Purkinje cell (primary cell): ENCODE results near the gene RADIL. TPM values are rescaled to one million over a fixed set of nuclear protein-coding genes. Genes with fewer than 3 reads are reported as not detected.

ENCODE experiments used
- polyA plus RNA-seq: library from polyadenylated mRNA; unstranded; fragments of >200 nt; fragmentation: Nextera tagmentation; gene quantifications from 2 replicates; pipeline ENCODE4 v1.2.1, GENCODE V29; 2014

The RADIL gene
- 0.32 and 0.52 TPM in 2 replicates for polyA plus RNA-seq

DNA sequence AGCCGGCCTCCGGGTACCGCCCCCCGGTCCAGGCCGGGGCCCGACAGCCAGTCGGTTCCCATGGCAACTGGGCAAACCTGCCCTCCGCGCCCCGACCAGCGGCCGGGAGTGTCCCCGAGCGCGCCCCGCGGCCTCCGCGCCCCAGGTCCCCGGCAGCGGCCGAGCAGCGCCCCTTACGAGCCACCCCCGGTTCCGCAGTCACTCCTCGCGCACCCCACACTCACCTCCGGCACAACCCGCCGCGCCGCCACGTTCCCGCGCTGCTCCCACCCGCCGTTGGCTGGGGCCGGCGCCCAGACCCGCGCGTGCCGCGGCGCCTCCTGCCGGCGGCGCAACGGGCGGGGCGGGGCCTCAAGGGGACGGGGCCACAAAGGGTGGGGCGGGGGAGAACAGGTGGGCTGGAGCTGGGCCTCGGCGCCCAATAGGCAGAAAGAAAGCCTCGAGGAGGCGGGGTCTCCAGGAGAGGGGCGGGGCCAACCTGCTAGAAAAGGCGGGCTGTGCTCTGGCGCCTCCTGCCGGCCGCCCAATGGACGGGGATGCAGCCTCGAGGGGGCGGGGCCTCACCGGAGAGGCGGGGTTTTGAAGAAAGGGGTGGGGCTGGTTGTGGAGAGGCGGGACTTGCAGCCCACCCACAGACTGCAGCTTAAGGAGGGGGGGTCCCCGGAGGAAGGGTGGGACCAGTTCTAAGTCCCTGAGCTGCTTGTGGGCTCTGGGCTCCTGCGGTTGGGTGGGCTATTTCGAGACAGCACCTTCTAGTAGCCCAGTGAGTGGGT, at the start of gene RADIL:
RADIL (minus strand) TSS at position 345 of the 773 bp plus-strand sequence. CDS start 5,577 bp downstream, outside the sequence.

GRCh38 chr7:4861673-4862072, 21.8 kb downstream of the RADIL start, which contains the start of gene PAPOLB:
TSS of gene PAPOLB (minus strand) at chr7:4862030. CDS start at chr7:4861810, 220 bp downstream.

DNA sequence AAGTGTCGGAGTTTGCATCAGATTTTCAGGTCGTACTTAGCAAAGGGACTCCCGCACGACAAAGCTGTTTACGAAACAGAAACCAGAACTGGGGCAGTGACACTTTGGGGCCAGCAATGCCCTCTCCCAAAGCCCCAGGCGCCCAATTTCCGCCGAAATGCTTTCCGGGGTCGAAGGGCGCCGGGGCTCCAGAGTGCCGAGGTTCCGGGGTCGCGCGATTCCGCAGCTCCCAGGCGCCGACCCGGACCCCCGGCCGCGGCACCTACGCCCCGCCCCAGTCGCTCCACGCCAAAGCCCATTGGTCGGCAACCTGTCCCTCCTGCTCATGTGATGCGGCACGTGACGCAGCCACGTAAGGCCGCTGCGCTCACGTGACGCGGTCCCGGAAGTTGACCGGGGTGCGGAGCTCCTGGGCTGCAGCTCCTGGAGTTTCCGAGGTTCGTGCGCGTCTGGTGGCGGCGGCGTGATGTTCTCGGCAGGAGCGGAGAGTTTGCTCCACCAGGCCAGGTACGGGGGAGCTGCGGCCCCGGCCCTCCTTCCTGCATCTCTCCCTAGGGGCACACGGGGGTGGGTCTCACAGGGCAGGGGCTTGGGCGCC, 108.2 kb downstream of the RADIL start, which contains the start of gene AP5Z1:
AP5Z1 (plus strand) TSS at position 374 of the 598 bp plus-strand sequence; CDS start at position 467, 93 bp downstream.

Other genes starting within 250 kb of the RADIL start
- 0.78 and 0.84 TPM in 2 replicates for gene FOXK1, start 201.4 kb downstream of the RADIL start, polyA plus RNA-seq
- 0.94 and 7.0 TPM in 2 replicates for gene AP5Z1, start 108.1 kb downstream of the RADIL start, polyA plus RNA-seq
- 0.13 TPM in 1 of 2 replicates, not detected in the other for gene PAPOLB, start 21.7 kb downstream of the RADIL start, polyA plus RNA-seq
- 0.27 and 1.4 TPM in 2 replicates for gene MMD2, start 75.5 kb upstream of the RADIL start, polyA plus RNA-seq
- gene RBAK, start 162.1 kb upstream of the RADIL start, polyA plus RNA-seq, result 6.3 and 8.3 TPM in 2 replicates